ENCODE measurements around the gene TTLL1.
"Not testable (repeated sequence)": the region's sequence is repeated elsewhere in the genome, so short reads cannot be mapped to it uniquely, and the experiment has no call there.

TTLL1 gene

GRCh38 chr22:43060183-43060582, 29.0 kb downstream of the TTLL1 start:
- DNase-seq: no peak

DNA sequence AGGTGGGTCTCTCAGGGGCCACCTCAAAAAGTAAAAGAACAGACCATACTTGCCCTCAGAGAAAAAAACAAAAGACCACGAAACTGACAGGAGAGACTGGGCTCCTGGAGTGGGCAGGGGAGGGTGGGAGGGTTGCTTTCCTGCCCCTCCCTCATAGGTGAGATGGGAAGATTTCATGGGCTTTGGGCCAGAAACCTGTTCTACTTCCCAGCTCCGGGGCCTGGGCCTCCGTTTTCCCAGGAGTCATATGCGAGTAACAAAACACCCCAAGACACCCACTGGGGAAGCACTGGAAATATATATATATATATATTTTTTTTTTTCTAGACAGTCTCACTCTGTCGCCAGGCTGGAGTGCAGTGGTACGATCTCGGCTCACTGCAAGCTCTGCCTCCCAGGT, 31.6 kb downstream of the TTLL1 start:
- no peak for DNase-seq

DNA sequence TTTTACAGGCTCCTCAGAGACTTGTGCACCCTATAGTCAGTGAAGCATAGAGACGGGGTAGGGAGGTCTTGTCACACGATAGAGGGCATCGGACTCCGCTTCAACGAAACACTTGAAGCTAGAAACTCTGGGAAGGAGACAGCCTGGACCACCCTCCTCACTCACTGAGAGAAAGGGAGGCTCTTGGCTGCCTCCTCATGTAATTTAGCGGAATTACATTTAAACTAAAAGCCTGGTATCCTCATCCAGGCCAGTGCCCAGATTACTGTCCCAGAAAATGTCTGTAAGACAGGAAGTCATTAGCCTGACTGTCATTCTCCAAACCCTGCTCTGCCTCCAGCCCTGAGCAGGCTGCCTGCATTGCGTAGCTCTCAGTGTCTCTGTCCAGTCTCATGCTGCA, 36.0 kb downstream of the TTLL1 start:
- no peak for DNase-seq

DNA sequence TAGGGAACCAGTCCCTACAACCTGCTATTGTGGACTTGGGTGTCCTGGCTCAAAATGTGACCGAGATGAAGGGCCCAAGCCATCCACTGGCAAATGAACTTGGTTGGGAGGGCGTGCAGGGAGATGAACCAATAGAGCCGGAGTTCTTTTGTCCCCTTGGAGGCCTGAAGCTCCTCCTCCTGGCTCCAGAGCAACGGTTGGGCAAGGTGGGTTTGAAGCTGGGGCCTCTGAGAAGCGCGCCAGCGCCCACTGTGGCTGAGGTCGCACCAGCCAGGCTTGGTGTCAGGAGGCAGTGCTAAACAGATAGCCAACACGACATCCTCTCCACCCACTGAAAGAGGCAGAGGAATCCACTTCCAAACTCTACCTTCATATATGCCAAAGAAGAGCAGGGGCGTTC, 38.2 kb downstream of the TTLL1 start:
- DNase-seq: no peak

GRCh38 chr22:43047605-43048004, 41.6 kb downstream of the TTLL1 start:
- DNase-seq: no peak

GRCh38 chr22:43044290-43044712, 44.9 kb downstream of the TTLL1 start:
- DNase-seq: no peak

- DNase-seq: no peak
These were observed 47.0 kb downstream of the TTLL1 start for GRCh38 chr22:43042101-43042780.

DNA sequence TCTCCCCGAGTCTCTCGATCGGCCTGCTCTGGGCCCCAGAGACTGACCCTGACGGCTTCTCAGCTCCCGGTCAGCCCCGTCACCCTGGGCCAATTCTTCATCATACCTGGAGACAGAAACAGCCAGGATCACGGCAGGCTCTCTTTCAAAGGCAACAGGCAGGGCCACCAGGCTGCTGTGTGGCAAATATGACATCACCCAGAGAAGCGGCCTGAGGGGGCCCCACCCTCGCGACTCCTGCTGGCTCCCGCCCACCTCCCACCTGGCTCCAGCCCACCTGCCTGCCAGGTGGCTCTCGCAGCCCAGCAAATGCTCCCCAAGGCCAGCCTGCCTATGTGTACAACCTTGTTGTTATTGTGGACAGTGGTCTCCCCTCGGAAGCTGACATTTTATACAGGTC, 49.4 kb downstream of the TTLL1 start:
- no peak for DNase-seq

DNA sequence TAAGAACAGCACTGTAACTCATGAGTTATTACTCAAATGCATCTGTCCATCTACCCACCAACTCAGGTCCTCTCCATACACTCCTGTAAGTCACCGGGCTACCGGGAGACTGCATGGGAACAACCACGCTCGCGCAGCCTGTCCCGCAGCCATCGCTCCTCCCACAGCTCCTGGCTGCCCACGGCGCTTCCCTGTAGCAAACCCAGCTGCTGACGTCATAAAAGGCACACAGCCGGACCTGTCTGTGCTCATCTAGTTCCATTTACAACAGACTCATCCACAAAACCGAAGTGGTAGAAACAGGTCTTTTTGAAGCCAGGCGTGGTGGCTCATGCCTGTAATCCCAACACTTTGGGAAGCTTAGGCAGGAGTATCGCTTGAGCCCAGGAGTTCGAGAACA, 50.9 kb downstream of the TTLL1 start:
- no peak for DNase-seq

DNA sequence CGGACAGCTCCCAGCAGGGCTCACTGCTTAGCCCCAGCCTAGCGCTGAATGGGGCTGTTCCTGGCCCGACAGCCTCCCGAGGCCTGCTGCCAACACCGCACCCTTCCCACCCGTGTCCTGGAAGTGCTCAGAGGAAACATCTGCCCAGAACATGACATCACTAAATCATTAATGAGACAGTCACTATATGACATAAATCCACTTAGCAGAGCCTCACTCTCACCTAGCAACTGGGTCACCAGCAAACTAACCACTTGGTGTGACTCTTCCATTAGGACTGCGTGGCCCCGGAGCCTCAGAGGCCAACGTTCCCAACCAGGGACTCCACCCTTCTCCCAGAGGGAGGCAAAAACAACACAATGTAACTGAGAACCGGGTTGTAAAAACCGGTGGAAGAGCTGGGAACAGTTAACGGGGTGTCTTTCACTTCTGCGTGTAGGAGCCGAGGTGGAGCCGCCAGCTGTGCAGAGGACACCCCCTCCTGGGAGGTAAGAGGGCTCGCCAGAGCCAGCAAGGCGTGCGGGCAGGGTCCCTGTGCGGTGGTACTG, 52.8 kb downstream of the TTLL1 start:
- DNase-seq: no peak

DNA sequence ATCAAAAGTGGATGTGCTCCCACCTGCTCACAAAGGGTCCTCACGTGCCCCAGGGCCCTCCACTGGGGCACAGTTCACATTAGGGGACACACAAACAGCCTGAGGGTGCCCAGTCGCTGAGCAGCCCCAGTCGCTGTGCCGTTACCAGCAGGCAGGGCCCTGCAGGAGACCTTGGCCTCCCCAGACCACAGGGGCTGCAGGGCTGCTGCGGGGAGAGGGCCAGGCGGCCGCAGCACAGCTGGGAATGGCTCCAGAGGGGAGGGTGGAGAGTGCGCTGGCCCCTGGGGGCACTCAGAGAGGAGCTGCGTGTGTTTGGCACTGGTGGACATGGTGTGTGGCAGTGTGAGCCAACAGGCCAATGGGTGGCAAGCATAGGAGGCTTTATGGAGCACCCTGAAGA, 53.9 kb downstream of the TTLL1 start:
- no peak for DNase-seq

DNA sequence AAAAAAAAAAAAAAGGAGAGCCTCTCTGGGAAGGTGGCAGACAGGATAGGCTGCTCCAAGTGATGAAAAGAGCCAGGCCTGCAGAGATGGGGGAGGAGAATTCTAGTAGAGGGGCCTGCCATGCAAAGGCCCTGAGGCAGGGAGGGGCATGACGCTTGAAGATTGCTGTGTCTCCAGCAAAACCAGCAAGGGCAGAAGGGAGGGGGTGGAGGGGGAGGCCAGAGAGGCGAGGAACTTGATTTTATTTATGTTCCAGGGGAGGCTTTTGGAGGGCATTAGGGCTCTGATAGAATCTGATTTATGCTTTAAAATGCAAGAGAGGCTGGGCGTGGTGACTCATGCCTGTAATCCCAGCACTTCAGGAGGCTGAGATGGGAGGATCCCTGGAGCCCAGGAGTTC, 57.6 kb downstream of the TTLL1 start:
- DNase-seq: no peak

GRCh38 chr22:43018615-43019014, 70.6 kb downstream of the TTLL1 start:
- DNase-seq: no peak

DNA sequence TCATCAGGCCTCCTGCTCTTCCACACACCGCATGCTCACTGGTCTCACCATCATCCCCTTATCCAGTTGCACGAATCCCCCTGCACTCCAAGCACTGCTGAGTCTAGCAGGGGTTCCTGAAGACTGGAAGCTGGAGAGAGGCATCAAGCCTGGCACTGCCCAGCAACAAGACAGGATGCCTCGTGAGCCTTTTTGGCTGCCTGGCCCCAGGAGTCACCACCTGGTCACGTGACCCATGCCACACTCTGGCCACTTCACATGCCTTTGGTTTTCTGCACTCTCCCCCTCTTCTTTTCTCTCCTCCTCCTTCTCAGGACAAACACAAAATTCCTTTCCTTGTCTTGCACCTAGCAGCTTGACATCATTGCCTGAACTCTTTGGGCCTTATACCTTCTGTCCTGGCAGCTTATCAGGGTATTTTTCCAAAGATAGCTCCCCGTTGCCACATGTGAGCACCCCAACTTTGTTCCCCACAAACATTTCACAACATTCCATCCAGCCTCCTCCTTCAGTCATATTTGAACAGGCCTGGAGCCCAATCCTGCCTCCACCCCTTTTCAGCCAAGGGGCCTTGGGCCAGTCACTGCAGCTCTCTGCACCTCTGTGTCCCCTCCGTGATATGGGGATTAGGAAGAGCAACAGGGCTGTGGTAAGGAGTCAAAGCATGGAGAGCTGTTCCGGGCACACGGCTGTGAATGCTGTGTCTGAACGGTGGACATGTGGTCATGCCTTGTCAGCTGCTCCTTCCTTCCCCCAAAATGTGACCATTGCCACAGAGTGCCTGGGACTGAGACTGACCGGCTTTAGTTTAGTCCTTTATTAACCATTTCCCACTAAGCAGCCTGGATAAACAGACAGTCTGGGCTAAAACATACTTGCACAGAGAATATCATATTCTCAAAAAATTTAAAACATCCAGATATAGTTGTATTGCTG, 71.4 kb downstream of the TTLL1 start:
- DNase-seq: no peak

DNA sequence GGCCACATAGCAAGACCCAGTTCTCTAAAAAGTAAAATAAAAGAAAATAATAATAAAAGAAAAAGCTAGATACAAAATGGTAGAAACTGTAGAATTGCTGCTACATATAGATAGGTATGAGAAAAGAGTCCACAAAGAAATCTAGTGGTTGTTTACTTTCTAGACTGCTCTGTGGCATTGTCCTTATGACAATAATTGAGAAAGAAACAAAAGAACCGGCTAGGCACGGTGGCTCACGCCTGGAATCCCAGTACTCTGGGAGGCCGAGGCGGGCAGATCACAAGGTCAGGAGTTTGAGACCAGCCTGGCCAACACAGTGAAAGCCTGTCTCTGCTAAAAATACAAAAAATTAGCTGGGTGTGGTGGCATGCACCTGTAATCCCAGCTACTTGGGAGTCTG, 73.0 kb downstream of the TTLL1 start:
- DNase-seq: not testable (repeated sequence)

- DNase-seq: no peak
These were observed 73.5 kb downstream of the TTLL1 start for GRCh38 chr22:43015677-43016042.

GRCh38 chr22:43014869-43015676, 74.1 kb downstream of the TTLL1 start, which contains the start of gene PACSIN2:
Gene PACSIN2 (minus strand): TSS chr22:43015149. CDS start chr22:42912080, 103,069 bp downstream.
- peak; percentile 90 for DNase-seq

- no peak for DNase-seq
These were observed 74.8 kb downstream of the TTLL1 start for GRCh38 chr22:43014316-43014868.

DNA sequence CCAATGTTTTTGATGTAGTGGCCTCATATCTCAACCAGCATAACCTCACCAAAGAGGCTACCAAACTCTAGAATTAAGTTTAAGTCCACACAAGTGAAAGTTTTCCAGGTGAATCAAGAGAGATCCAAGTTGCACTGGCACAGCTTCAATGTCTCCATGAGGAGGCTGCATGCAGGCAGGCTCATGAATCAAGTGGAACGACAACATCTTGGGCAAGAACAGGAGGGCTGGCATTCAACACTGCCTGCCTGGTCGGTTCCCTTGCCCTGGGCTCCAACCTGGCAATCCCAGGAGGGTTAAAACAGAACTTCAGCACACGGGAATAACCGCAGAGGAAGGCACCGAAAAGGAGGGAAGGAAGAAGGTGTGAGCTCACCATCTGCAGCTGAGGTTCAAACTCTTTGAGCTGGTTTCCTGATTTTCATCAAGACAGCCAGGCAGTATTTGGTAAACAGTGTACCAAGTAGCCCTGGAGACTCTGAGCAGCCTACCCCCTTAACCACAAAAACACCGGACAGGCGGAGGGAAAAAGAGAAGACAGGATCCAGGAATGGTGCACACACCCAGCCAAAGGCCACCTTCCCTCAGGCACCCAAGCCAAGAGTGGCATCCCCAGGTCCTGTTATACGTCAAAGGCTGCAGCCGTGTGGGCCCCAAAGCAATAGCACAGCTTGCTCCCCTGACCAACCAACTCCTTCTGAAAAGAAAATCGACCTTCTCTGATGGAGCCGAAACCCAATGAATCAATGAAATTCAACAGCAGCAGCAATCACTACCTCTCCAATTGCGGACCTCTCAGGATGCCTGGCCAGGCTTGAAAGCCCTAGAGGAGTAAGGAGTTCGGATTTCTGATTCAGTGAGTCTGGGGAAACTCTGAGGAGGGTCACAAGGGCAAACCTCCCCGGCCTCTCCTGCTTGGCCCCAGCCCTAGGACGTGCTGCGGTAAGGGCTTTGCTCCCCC, 75.6 kb downstream of the TTLL1 start:
- DNase-seq: no peak

DNA sequence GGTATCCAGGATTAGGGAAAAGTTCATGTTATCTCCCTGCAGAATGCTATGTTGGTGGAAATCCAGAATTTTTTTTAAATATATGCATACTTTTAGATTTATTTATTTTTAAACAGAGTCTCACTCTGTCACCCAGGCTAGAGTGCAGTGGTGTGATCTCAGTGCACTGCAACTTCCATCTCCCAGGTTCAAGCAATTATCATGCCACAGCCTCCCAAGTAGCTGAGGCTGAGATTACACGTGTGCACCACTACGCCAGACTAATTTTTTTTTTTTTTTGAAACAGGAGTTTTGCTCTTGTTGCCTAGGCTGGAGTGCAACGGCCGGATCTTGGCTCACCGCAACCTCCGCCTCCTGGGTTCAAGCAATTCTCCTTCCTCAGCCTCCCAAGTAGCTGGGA, 76.8 kb downstream of the TTLL1 start:
- no peak for DNase-seq

GRCh38 chr22:43011079-43011478, 78.1 kb downstream of the TTLL1 start:
- DNase-seq: no peak

DNA sequence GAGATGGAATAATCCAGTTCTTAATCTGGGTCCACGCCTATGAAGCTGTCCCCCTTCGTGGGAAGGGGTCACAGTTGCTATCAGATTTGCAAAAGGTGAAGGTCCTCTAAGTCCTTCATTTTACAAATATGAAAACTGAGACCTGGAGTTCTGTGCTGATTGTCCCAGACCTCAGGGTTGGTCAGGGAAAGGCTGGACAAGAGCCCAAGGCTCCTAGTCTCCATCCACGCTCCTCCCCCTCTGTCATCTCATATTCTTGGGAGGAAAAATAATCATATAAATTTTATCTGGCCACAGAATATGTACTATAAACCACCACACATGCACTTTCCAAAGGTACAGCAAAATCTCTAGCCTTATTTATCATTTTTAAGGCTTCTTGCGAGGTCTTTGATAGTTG, 79.7 kb downstream of the TTLL1 start:
- no peak for DNase-seq

All from NCI-H1048 (cell line).